HG03045 (cell line): ENCODE data around the gene TBX2.
"Not testable (repeated sequence)": the region's sequence is repeated elsewhere in the genome, so short reads cannot be mapped to it uniquely, and the experiment has no call there.

ENCODE experiments used
- ATAC-seq: cut with Tn5 transposase; IDR thresholded peaks from one replicate; pipeline ENCODE4 v1.9.1; 2021; ENCODE audit warnings: mild to moderate bottlenecking, moderate library complexity; ENCODE audit not compliant: unreplicated experiment

The TBX2 gene

GRCh38 chr17:61425682-61426481 is 26.2 kb downstream of the TBX2 start:
- ATAC-seq, result no peak

GRCh38 chr17:61426482-61427304 is 27.1 kb downstream of the TBX2 start:
- ATAC-seq, result no peak

- no peak for ATAC-seq
Measured at GRCh38 chr17:61427567-61427966, 27.9 kb downstream of the TBX2 start.

GRCh38 chr17:61429274-61429673 is 29.6 kb downstream of the TBX2 start:
- no peak for ATAC-seq

GRCh38 chr17:61429831-61430230 is 30.2 kb downstream of the TBX2 start:
- not testable (repeated sequence) for ATAC-seq

- no peak for ATAC-seq
Measured at GRCh38 chr17:61431594-61432311, 32.1 kb downstream of the TBX2 start.

GRCh38 chr17:61436273-61436672 is 36.6 kb downstream of the TBX2 start:
- ATAC-seq, result no peak

- ATAC-seq, result no peak
Measured at GRCh38 chr17:61436995-61437704, 37.5 kb downstream of the TBX2 start.

- ATAC-seq, result no peak
Measured at GRCh38 chr17:61440697-61441096, 41.1 kb downstream of the TBX2 start.

GRCh38 chr17:61441507-61441906 is 41.9 kb downstream of the TBX2 start:
- not testable (repeated sequence) for ATAC-seq

GRCh38 chr17:61442136-61442775 is 42.6 kb downstream of the TBX2 start:
- no peak for ATAC-seq

GRCh38 chr17:61442878-61443474 is 43.3 kb downstream of the TBX2 start:
- no peak for ATAC-seq

GRCh38 chr17:61443475-61443882 is 43.8 kb downstream of the TBX2 start:
- no peak for ATAC-seq

GRCh38 chr17:61444075-61444474 is 44.4 kb downstream of the TBX2 start:
- no peak for ATAC-seq

- ATAC-seq, result no peak
Measured at GRCh38 chr17:61444831-61445230, 45.2 kb downstream of the TBX2 start.

GRCh38 chr17:61447358-61447757 is 47.7 kb downstream of the TBX2 start:
- ATAC-seq, result no peak

- no peak for ATAC-seq
Measured at GRCh38 chr17:61448042-61448441, 48.4 kb downstream of the TBX2 start.

- not testable (repeated sequence) for ATAC-seq
Measured at GRCh38 chr17:61449140-61449539, 49.5 kb downstream of the TBX2 start.

- no peak for ATAC-seq
Measured at GRCh38 chr17:61449707-61450640, 50.3 kb downstream of the TBX2 start.
